ENCODE data around the gene LRP1-AS. TPM values are rescaled to one million over a fixed set of nuclear protein-coding genes. Genes with fewer than 3 reads are reported as not detected.
"Not testable (repeated sequence)": the region's sequence is repeated elsewhere in the genome, so short reads cannot be mapped to it uniquely, and the experiment has no call there.

Gene LRP1-AS
- total and polyA plus RNA-seq, 2 experiments from 2014 or later, result not detected

DNA sequence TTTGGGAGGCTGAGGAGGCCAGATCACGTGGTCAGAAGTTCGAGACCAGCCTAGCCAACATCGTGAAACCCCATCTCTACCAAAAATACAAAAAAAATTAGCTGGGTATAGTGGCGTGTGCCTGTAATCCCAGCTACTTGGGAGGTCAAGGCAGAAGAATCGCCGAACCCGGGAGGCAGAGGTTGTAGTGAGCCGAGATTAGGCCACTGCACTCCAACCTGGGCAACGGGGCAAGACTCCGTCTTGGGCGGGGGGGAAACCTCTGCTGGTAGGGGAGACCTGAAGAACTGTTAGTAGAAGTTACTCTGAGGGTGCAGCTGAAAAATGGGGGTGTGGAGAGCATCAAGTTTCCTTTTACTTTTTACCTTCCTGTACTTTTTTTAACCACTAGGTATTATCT, 21.4 kb downstream of the LRP1-AS start:
- no peak overlapping the region for H3K4me3 ChIP-seq
- no peak for DNase-seq (ENCODE audit: low read depth in 1 of 2, low spot score in 1 of 2)
- no peaks in the 10 kb centered on the region for H3K9me3 ChIP-seq (ENCODE audit: low read depth)
- peaks cover 15% of the 10 kb centered on the region for H3K4me1 ChIP-seq (ENCODE audit: low read depth)
- no peaks in the 10 kb centered on the region for H3K36me3 ChIP-seq
- TF ChIP-seq, protein P1, sequence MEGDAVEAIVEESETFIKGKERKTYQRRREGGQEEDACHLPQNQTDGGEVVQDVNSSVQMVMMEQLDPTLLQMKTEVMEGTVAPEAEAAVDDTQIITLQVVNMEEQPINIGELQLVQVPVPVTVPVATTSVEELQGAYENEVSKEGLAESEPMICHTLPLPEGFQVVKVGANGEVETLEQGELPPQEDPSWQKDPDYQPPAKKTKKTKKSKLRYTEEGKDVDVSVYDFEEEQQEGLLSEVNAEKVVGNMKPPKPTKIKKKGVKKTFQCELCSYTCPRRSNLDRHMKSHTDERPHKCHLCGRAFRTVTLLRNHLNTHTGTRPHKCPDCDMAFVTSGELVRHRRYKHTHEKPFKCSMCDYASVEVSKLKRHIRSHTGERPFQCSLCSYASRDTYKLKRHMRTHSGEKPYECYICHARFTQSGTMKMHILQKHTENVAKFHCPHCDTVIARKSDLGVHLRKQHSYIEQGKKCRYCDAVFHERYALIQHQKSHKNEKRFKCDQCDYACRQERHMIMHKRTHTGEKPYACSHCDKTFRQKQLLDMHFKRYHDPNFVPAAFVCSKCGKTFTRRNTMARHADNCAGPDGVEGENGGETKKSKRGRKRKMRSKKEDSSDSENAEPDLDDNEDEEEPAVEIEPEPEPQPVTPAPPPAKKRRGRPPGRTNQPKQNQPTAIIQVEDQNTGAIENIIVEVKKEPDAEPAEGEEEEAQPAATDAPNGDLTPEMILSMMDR (IDR thresholded peaks at IDR 0.05; ENCODE audit: low read depth, low read length), result no peak
- H3K27ac ChIP-seq, result no peak overlapping the region
- no peaks in the 10 kb centered on the region for H3K27me3 ChIP-seq

DNA sequence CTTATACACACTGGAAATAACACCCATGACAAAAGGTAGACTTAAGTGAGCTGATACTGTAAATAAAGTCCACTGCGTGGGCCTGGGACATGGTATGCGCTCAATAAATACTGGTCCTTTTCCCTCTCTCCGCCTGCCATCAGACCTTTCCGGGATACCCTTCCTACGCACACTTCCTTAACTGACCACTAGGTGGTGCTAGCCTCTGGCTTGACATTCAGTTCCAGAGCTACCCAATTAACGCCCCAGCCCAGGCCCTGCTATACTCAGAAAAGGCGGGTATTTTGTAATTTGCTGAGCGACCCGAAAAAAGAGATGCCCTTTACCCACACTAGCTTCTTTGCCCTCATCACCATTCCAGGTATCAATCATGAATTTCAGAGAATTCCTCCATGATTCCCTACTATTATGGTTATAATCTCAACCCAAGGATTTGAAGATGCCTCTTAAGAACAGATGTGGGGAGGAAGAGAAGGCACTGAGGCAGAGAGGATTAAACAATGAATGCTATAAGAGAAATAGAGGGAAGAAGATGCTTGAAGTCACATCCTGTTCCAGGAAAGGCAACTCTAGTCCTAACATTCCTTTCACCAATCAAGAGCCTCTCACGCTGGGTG, 23.1 kb downstream of the LRP1-AS start:
- Histone ChIP-seq H3K36me3 (no peaks in the 10 kb centered on the region), H3K27ac (no peak overlapping the region), H3K27me3 (no peaks in the 10 kb centered on the region), H3K9me3 (ENCODE audit: low read depth) (no peaks in the 10 kb centered on the region), H3K4me1 (ENCODE audit: low read depth) (peaks cover 5% of the 10 kb centered on the region), H3K4me3 (no peak overlapping the region)
- DNase-seq (ENCODE audit: low read depth in 1 of 2, low spot score in 1 of 2), result peak; percentile 78 to 81
- TF ChIP-seq, protein P1 (IDR thresholded peaks at IDR 0.05; ENCODE audit: low read depth, low read length), result peak; percentile 92

DNA sequence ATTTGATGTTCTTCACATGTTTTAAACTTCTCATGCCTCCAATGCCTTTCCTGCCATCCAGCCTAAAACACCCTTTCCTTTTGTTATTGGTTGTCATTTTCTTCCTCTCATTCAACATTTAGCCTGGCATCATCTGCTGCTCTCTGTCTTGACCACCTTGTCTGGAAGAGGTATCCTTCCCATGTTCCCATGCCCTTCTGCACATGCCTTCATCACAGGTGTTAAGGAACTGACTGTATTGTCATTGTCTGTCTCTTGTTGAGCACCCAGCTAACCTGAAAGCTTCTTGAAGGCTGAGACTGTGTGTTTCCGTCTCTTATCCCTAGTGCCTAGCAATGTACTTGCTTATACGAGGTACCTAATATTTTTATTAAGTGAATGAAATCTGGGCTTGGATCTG, 23.6 kb downstream of the LRP1-AS start:
- no peaks in the 10 kb centered on the region for H3K36me3 ChIP-seq
- H3K4me3 ChIP-seq, result no peak overlapping the region
- no peak overlapping the region for H3K27ac ChIP-seq
- no peak for DNase-seq (ENCODE audit: low read depth in 1 of 2, low spot score in 1 of 2)
- no peaks in the 10 kb centered on the region for H3K27me3 ChIP-seq
- TF ChIP-seq, protein P1 (IDR thresholded peaks at IDR 0.05; ENCODE audit: low read depth, low read length), result no peak
- no peaks in the 10 kb centered on the region for H3K9me3 ChIP-seq (ENCODE audit: low read depth)
- peaks cover 5% of the 10 kb centered on the region for H3K4me1 ChIP-seq (ENCODE audit: low read depth)

DNA sequence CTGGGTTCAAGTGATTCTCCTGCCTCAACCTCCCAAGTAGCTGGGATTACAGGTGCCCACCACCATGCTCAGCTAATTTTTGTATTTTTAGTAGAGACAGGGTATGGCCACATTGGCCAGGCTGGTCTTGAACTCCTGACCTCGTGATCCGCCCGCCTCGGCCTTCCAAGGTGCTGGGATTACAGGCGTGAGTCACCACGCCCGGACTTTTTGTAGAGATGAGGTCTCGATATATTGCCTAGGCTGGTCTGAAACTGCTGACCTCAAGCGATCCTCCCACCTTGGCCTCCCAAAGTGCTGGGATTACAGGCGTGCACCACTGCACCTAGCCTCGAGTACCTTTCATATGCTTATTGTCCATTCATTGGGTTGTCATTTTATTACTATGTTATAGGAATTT, 26.7 kb downstream of the LRP1-AS start:
- not testable (repeated sequence) for DNase-seq (ENCODE audit: low read depth in 1 of 2, low spot score in 1 of 2); H3K27ac ChIP-seq; H3K9me3 ChIP-seq (ENCODE audit: low read depth); H3K36me3 ChIP-seq; H3K4me3 ChIP-seq; H3K4me1 ChIP-seq (ENCODE audit: low read depth); H3K27me3 ChIP-seq

DNA sequence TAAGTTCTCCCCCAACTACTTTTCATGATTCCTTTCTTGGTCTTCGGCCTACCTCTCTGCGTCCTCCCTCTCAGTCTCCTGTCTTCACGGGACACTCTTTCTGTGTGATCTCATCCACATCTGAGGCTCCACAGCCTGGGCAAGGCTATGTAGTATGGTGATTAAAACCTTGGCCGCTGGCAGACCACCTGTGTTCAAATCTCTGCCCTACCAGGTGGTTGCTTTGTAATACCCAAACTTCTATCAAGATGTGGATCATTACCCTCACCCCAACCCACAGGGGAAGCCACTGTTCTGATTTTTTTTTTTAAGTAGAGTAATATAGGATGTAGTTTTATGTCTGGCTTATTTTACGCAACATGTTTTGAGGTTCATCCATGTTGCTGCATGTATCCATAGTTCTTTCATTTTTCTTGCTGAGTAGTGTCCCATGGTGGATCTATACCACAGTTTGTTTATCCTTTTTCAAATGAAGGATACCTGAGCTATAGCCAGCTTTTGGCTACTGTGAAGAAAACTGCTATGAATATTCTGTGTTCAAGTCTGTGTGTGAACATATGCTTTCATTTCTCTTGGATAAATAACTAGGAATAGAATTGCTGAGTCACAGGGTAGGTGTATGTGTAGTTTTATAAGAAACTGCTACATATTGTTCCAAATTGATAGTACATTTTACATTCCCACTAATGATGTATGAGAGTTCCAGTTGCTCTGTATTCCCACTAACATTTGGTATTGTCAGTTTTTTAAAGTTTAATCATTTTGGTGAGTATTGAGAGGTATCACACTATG, 27.9 kb downstream of the LRP1-AS start:
- Histone ChIP-seq H3K9me3 (ENCODE audit: low read depth) (no peaks in the 10 kb centered on the region), H3K4me3 (no peak overlapping the region), H3K27ac (no peak overlapping the region), H3K4me1 (ENCODE audit: low read depth) (no peaks in the 10 kb centered on the region), H3K27me3 (no peaks in the 10 kb centered on the region), H3K36me3 (no peaks in the 10 kb centered on the region)
- TF ChIP-seq, protein P1 (IDR thresholded peaks at IDR 0.05; ENCODE audit: low read depth, low read length), result no peak
- no peak for DNase-seq (ENCODE audit: low read depth in 1 of 2, low spot score in 1 of 2)

DNA sequence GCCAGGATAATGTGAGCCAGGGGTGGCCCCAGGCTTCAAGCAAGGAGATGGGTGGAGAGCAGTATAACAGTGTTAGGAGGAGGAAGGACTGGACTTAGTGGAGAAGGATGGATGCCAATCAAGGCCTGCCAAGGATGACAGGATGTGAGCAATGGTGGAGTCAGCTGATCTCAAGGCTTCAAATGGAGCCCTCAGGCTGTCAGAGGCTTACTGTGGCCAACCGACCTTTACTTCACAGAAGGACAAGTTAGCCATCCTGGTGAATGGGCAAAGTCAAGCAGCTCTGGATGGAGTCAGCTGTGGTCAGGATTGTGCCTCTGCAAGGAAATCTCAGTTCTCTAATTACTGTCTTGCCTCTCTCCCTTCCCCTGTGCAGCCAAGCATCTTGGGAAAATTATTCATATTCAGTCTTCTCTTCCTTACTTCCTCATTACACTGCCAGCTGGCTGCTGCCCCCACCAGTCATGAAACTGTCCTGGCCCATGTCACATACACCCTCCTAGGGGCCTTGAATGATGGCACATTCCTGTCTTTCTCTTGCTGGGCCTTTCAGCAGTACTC, 28.6 kb downstream of the LRP1-AS start:
- TF ChIP-seq, protein P1 (IDR thresholded peaks at IDR 0.05; ENCODE audit: low read depth, low read length), result no peak
- H3K27ac ChIP-seq, result no peak overlapping the region
- DNase-seq (ENCODE audit: low read depth in 1 of 2, low spot score in 1 of 2), result no peak
- H3K9me3 ChIP-seq (ENCODE audit: low read depth), result no peaks in the 10 kb centered on the region
- no peak overlapping the region for H3K4me3 ChIP-seq
- H3K36me3 ChIP-seq, result no peaks in the 10 kb centered on the region
- no peaks in the 10 kb centered on the region for H3K4me1 ChIP-seq (ENCODE audit: low read depth)
- no peaks in the 10 kb centered on the region for H3K27me3 ChIP-seq
